Keratinocyte (primary cell): ENCODE measurements around the gene BTG4. TPM values are rescaled to one million over a fixed set of nuclear protein-coding genes. Genes with fewer than 3 reads are reported as not detected.

Source experiments
- DNase-seq: peaks from one replicate; pipeline ENCODE4 v3.0.0-alpha.2; 2011; ENCODE audit warnings: low read depth, missing footprints, low spot score
- FAIRE-seq: peaks from 2 replicates; lab custom pipeline; 2011; peaks lifted over from hg19 to GRCh38; lab: Jason Lieb, UNC
- H2AFZ ChIP-seq: 2 replicates; pipeline ENCODE4 v1.6.0; 2012; ENCODE audit warnings: low read length, control low read depth, inconsistent platforms; ENCODE audit not compliant: control insufficient read depth
- H3K27ac ChIP-seq: 2 replicates; pipeline ENCODE4 v1.5.1; 2011; ENCODE audit warnings: low read length; ENCODE audit not compliant: control insufficient read depth, insufficient read depth
- H3K27me3 ChIP-seq: 3 replicates; pipeline ENCODE4 v1.6.0; 2011; ENCODE audit warnings: low read length; ENCODE audit not compliant: control insufficient read depth, insufficient read depth; ENCODE audit errors: extremely low read depth
- H3K36me3 ChIP-seq, 2 experiments: 2 replicates in 1 of 2; 3 replicates in 1 of 2; pipeline ENCODE4 v1.5.1; 2011; ENCODE audit warnings: low read length in 2 of 2, mild to moderate bottlenecking in 1 of 2; ENCODE audit not compliant: control insufficient read depth in 2 of 2, insufficient read depth in 2 of 2; ENCODE audit errors: extremely low read depth in 1 of 2
- H3K4me1 ChIP-seq: 3 replicates; pipeline ENCODE4 v1.5.1; 2011; ENCODE audit warnings: low read length; ENCODE audit not compliant: control insufficient read depth, insufficient read depth; ENCODE audit errors: extremely low read depth
- H3K4me2 ChIP-seq: 3 replicates; pipeline ENCODE4 v1.6.0; 2011; ENCODE audit warnings: low read depth, low read length; ENCODE audit not compliant: control insufficient read depth, insufficient read depth; ENCODE audit errors: extremely low read depth
- H3K4me3 ChIP-seq, 3 experiments: fragments of 200-600 bp in 1 of 3; sonication (generic) in 1 of 3; 2 replicates in 2 of 3; 3 replicates in 1 of 3; pipeline ENCODE4 v1.5.1; 2011 to 2016; ENCODE audit warnings: low read length in 3 of 3, mild to moderate bottlenecking in 3 of 3, control low read depth in 2 of 3, inconsistent platforms in 1 of 3, low read depth in 1 of 3, mixed read lengths in 1 of 3, mixed run types in 1 of 3, moderate library complexity in 1 of 3; ENCODE audit not compliant: control insufficient read depth in 2 of 3, insufficient read depth in 2 of 3; ENCODE audit errors: extremely low read depth in 1 of 3
- H3K79me2 ChIP-seq: 2 replicates; pipeline ENCODE4 v1.6.0; 2012; ENCODE audit warnings: low read length; ENCODE audit not compliant: control insufficient read depth, insufficient read depth
- H3K9ac ChIP-seq: 3 replicates; pipeline ENCODE4 v1.6.0; 2011; ENCODE audit warnings: low read length; ENCODE audit not compliant: control insufficient read depth, insufficient read depth; ENCODE audit errors: extremely low read depth
- H3K9me1 ChIP-seq: 3 replicates; pipeline ENCODE4 v1.6.0; 2011; ENCODE audit warnings: low read length; ENCODE audit not compliant: control insufficient read depth, insufficient read depth; ENCODE audit errors: extremely low read depth
- H3K9me3 ChIP-seq: 2 replicates; pipeline ENCODE4 v1.5.1; 2012; ENCODE audit warnings: low read depth, low read length; ENCODE audit not compliant: control insufficient read depth
- H4K20me1 ChIP-seq: 3 replicates; pipeline ENCODE4 v1.6.0; 2011; ENCODE audit warnings: low read length; ENCODE audit not compliant: control insufficient read depth, insufficient read depth; ENCODE audit errors: extremely low read depth
- CTCF ChIP-seq, 3 experiments: IDR thresholded peaks in 1 of 3; conservative IDR thresholded peaks in 1 of 3; optimal IDR thresholded peaks in 1 of 3; 2 replicates in 2 of 3; 3 replicates in 1 of 3; pipeline versions ENCODE3 to v1.5.1; 2011; ENCODE audit warnings: low read length in 3 of 3, mild to moderate bottlenecking in 3 of 3, moderate library complexity in 2 of 3, control low read depth in 1 of 3, inconsistent platforms in 1 of 3; ENCODE audit not compliant: insufficient read depth in 2 of 3; ENCODE audit errors: extremely low read depth in 1 of 3
- EZH2 ChIP-seq: IDR thresholded peaks from one replicate; pipeline ENCODE4 v1.6.1; 2012; ENCODE audit warnings: inconsistent platforms, mild to moderate bottlenecking, low read length, moderate library complexity
- dilution Hi-C: fragments of 300-500 bp; cut with MboI; formaldehyde crosslinking; loops from one replicate; pipeline ENCODE4 v1.7.0; 2020; ENCODE audit warnings: low sequenced_read_pairs; ENCODE audit not compliant: extremely low pct_ligation_motif_present
- polyA plus RNA-seq, 5 experiments: library from polyadenylated mRNA; depleted of rRNA in 3 of 5; stranded (reverse) in 3 of 5; stranded (forward) in 1 of 5; unstranded in 1 of 5; fragments of >200 nt; gene quantifications; 1 replicate in 1 of 5; 2 replicates in 3 of 5; 3 replicates in 1 of 5; pipeline versions ENCODE4 v1.2.1 to v1.2.3, GENCODE V29; 2011 to 2012; ENCODE audit warnings: missing spikeins in 2 of 5, low read depth in 1 of 5, low replicate concordance in 1 of 5

BTG4 gene
- polyA plus RNA-seq, 1 donor (not counting 4 experiments of a cell fraction or from before 2014, with no cell fraction given), result 0.12 TPM

DNA sequence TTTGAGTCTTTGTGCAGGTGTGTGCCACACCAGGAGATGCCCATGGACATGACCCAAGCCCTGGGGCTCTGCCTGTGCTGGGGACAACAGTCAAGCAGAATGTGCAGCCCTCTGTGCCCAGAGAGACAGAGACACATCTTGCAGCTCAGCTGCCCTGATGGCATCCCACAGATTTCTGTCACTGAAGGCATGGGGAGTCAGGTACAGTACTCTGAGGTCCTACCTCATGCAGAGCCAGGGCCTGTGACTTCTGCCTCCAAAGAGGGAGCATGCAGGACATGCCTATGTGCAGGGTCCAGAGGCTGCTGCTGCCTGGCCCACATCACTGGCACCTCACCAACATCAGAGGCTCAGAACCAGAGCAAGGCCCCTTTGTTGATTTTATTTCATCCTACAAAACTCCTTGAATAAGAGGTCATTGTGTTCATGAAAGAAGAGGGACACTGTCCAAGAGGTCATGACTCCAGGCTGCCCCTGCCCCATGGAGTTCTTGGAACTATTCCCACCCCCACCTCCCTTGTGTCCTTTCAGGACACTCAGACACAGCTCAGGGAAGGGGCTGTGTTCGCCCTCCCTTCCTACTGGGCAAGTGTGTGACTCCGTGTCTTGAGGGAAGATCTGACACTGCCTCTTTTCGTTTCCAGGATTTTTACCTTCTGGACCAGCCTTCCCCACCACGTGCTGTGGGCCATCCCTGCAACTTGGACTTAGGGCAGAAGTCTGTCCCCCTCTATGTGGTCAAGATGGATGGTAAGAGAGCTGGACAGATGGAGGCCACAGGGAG lies 62.3 kb downstream of the BTG4 start:
- no peak overlapping the region for H3K4me2 ChIP-seq
- no peak overlapping the region for H3K9ac ChIP-seq
- H4K20me1 ChIP-seq, result no peaks in the 10 kb centered on the region
- no peaks in the 10 kb centered on the region for H3K9me3 ChIP-seq
- dilution Hi-C loops, result loop anchor here (25.0 kb wide), 1 partner anchor 163 kb away; the partner anchor contains the start of gene POU2AF3
- H3K79me2 ChIP-seq, result no peaks in the 10 kb centered on the region
- no peaks in the 10 kb centered on the region for H3K27me3 ChIP-seq
- H3K27ac ChIP-seq, result no peak overlapping the region
- TF ChIP-seq CTCF (optimal IDR thresholded peaks at IDR 0.05 in 1 of 3, IDR thresholded peaks at IDR 0.05 in 1 of 3, conservative IDR thresholded peaks at IDR 0.05 in 1 of 3; ENCODE audit: extremely low read depth in 1 of 3, insufficient read depth in 2 of 3, low read length in 3 of 3) (no peak), EZH2 (no peak)
- H3K4me3 ChIP-seq, result no peak overlapping the region
- no peaks in the 10 kb centered on the region for H3K9me1 ChIP-seq
- no peak for FAIRE-seq
- H2AFZ ChIP-seq, result no peak overlapping the region
- DNase-seq, result no peak
- peaks cover under 1% of the 10 kb centered on the region for H3K4me1 ChIP-seq
- no peaks in the 10 kb centered on the region for H3K36me3 ChIP-seq

DNA sequence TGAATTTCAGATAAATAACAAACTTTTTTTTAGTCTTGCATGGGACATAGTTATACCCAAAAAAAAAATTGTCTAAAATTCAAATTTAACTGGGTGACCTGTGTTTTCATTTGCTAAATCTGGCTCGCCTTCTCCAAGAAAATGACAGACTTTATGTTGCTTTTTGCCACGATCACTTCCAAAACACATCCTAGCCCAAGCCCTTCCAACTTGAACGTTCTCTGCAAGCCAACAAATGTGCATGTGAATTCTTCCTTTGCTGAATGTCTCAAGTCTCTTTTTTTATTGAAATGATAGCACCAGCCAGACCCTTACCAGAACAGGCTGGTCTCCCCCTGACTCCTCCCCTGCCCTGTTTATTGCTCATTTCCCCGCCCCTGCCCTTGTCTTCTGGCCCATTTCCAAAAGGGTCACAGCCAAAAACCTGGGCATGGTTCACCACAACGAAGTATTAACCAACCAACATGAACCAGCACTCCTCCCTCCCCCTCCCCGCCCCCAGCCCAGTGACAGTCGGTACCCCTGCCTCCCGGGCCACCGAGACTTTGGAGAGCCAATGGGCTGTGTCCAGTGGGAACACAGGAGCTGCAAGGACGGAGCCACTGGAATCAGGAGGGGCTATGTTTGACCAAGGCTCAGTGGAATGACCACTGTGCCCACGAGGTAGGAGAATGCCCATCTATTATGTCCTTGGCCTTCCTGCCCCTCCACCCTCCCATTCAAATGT lies 63.2 kb downstream of the BTG4 start:
- no peaks in the 10 kb centered on the region for H3K79me2 ChIP-seq
- H4K20me1 ChIP-seq, result no peaks in the 10 kb centered on the region
- no peaks in the 10 kb centered on the region for H3K27me3 ChIP-seq
- H3K36me3 ChIP-seq, result no peaks in the 10 kb centered on the region
- no peak for TF ChIP-seq EZH2
- no peak for TF ChIP-seq CTCF (optimal IDR thresholded peaks at IDR 0.05 in 1 of 3, IDR thresholded peaks at IDR 0.05 in 1 of 3, conservative IDR thresholded peaks at IDR 0.05 in 1 of 3; ENCODE audit: extremely low read depth in 1 of 3, insufficient read depth in 2 of 3, low read length in 3 of 3)
- H3K4me2 ChIP-seq, result no peak overlapping the region
- FAIRE-seq (no peak), DNase-seq (no peak)
- dilution Hi-C loops, result loop anchor here (25.0 kb wide), 1 partner anchor 162 kb away; the partner anchor contains the start of gene POU2AF3
- no peaks in the 10 kb centered on the region for H3K4me1 ChIP-seq
- no peak overlapping the region for H2AFZ ChIP-seq
- no peak overlapping the region for H3K27ac ChIP-seq
- H3K4me3 ChIP-seq, result no peak overlapping the region
- H3K9me3 ChIP-seq, result no peaks in the 10 kb centered on the region
- H3K9ac ChIP-seq, result no peak overlapping the region
- no peaks in the 10 kb centered on the region for H3K9me1 ChIP-seq
